SKM-1 (cell line): Measurements from ENCODE around the gene CCNY.
"Not testable (repeated sequence)": the region's sequence is repeated elsewhere in the genome, so short reads cannot be mapped to it uniquely, and the experiment has no call there.

Source experiments
- DNase-seq: peaks from one replicate; lab custom pipeline; 2025; ENCODE audit not compliant: unreplicated experiment; lab: John Stamatoyannopoulos, UW

CCNY gene

GRCh38 chr10:35400595-35401268 is 64.4 kb downstream of the CCNY start:
- no peak for DNase-seq

- not testable (repeated sequence) for DNase-seq
Observed at GRCh38 chr10:35403491-35403890, 67.2 kb downstream of the CCNY start.

GRCh38 chr10:35404077-35404476 is 67.8 kb downstream of the CCNY start:
- DNase-seq, result not testable (repeated sequence)

- not testable (repeated sequence) for DNase-seq
Observed at GRCh38 chr10:35406003-35406630, 69.8 kb downstream of the CCNY start.

- DNase-seq, result not testable (repeated sequence)
Observed at GRCh38 chr10:35407696-35408095, 71.4 kb downstream of the CCNY start.

- DNase-seq, result no peak
Observed at GRCh38 chr10:35409094-35409582, 72.8 kb downstream of the CCNY start.

- no peak for DNase-seq
Observed at GRCh38 chr10:35409808-35410207, 73.5 kb downstream of the CCNY start.

- no peak for DNase-seq
Observed at GRCh38 chr10:35412003-35412723, 75.9 kb downstream of the CCNY start.

- no peak for DNase-seq
Observed at GRCh38 chr10:35412900-35413491, 76.7 kb downstream of the CCNY start.

GRCh38 chr10:35413985-35414861 is 77.9 kb downstream of the CCNY start:
- no peak for DNase-seq

- DNase-seq, result no peak
Observed at GRCh38 chr10:35415505-35415904, 79.2 kb downstream of the CCNY start.

GRCh38 chr10:35416619-35417312 is 80.5 kb downstream of the CCNY start:
- DNase-seq, result no peak

- DNase-seq, result no peak
Observed at GRCh38 chr10:35417313-35417625, 81.0 kb downstream of the CCNY start.

GRCh38 chr10:35417795-35418194 is 81.5 kb downstream of the CCNY start:
- DNase-seq, result no peak

GRCh38 chr10:35418580-35418979 is 82.3 kb downstream of the CCNY start:
- not testable (repeated sequence) for DNase-seq

GRCh38 chr10:35420044-35420443 is 83.7 kb downstream of the CCNY start:
- DNase-seq, result no peak

GRCh38 chr10:35420827-35421552 is 84.7 kb downstream of the CCNY start:
- no peak for DNase-seq

- DNase-seq, result no peak
Observed at GRCh38 chr10:35421553-35422178, 85.4 kb downstream of the CCNY start.

GRCh38 chr10:35422228-35422627 is 85.9 kb downstream of the CCNY start:
- DNase-seq, result no peak
